Inferior parietal cortex (tissue), 1 donor: ENCODE results near the gene DNMT1.

ENCODE experiments used
- DNase-seq: peaks from one replicate; pipeline ENCODE4 v3.0.0-alpha.2; 2016; ENCODE audit errors: extremely low spot score

Gene DNMT1

GRCh38 chr19:10113964-10114650 lies 80.6 kb downstream of the DNMT1 start:
- no peak for DNase-seq

DNA sequence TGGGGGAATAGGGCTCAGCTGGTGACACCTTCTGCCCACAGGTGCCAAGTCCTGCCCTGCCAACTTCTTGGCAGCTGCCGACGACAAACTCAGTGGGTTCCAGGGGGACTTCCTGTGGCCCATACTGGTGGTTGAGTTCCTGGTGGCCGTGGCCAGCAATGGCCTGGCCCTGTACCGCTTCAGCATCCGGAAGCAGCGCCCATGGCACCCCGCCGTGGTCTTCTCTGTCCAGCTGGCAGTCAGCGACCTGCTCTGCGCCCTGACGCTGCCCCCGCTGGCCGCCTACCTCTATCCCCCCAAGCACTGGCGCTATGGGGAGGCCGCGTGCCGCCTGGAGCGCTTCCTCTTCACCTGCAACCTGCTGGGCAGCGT lies 81.2 kb downstream of the DNMT1 start:
- no peak for DNase-seq

DNA sequence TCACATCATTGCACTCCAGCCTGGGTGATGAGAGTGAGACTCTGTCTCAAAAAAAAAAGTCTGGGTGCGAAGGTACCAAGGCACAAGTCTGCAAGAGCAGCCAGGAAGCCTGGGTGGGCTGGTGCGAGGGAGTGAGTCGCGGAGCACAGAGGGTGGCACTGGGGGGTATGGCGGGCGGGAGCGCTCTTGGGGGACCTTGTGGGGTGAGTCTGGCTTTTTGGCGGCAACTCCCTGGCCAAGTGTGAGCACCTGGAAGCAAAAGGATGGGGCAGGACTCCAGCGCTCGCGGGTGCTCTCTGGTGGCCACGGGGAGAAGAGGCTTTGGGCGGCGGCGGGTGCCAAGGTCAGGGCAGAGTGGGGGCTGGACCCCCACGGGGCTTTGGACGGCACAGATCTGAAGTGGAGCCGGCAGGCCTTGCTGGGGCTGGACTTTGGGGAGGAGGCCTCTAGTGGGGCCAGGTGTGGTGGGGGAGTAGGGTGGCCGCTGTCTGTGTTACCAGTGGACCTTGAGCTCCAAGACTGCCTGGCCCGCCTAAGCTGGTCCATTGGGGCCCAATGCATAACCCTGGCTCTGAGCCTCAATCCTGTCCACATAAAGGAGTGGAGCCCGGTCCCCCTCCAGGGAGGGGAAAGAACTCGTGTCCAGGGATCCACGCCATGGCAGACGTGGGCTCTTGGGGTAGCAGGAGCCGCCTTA lies 81.7 kb downstream of the DNMT1 start:
- DNase-seq = no peak

GRCh38 chr19:10112037-10112761 lies 82.6 kb downstream of the DNMT1 start:
- DNase-seq = no peak

DNA sequence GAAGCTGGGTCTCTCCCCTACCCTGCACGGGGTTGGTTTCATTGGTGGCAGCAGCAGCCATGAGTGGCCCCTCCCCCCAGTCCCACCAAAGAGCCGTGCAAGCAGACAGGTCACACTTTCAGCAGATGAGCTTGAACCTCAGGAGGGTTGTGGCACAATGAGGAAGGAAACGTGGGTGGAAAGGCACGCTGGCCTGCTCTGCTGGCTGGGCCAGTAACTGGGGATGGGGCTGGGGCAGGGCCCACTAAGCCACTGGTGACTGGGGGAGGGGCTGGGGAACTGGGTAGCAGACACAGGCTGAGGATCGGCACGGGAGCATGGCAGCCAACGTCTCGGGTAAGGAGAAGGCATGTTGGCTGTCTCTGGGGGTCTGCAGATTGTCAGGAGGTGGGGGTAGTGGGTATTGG lies 83.3 kb downstream of the DNMT1 start, which contains the start of gene P2RY11:
P2RY11 (plus strand) TSS at position 289 of the 407 bp plus-strand sequence; CDS start at position 318, 29 bp downstream.
- no peak for DNase-seq

DNA sequence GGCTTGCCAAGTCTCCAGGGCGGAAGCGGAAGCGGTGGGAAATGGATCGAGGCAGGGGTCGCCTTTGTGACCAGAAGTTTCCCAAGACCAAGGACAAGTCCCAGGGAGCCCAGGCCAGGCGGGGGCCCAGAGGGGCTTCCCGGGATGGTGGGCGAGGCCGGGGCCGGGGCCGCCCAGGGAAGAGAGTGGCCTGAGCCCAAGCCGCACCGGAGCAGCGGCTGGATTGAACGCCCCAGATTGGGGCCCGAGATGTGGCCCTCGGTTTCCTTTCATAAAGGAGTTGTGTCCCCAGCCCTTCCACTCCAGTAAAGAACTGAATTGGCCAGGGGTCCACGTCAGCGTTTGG lies 83.8 kb downstream of the DNMT1 start:
- no peak for DNase-seq

DNA sequence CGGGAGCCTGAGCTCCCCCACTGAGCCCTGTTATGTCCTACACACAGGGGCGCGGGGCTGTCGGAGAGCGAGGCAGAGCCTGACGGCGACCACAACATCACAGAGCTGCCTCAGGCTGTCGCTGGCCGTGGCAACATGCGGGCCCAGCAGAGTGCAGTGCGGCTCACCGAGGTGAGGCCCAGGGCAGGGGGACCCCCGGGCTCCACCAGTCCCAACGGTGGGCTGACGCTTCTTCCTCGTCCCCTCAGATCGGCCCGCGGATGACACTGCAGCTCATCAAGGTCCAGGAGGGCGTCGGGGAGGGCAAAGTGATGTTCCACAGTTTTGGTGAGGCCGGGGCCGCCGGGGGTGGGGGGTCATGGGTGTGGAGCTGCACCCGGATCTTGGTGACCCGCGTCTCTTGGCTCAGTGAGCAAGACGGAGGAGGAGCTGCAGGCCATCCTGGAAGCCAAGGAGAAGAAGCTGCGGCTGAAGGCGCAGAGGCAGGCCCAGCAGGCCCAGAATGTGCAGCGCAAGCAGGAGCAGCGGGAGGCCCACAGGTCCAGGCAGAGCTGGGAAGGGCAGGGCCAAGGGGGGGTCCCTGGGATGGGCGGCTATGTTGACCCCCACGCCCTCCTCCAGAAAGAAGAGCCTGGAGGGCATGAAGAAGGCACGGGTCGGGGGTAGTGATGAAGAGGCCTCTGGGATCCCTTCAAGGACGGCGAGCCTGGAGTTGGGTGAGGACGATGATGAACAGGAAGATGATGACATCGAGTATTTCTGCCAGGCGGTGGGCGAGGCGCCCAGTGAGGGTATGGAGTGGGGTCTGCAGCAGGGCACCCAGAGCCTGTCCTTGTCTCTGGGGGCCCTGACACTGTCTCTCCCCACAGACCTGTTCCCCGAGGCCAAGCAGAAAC lies 84.4 kb downstream of the DNMT1 start:
- no peak for DNase-seq

- DNase-seq = no peak
These were observed 85.2 kb downstream of the DNMT1 start for GRCh38 chr19:10109528-10109927.

DNA sequence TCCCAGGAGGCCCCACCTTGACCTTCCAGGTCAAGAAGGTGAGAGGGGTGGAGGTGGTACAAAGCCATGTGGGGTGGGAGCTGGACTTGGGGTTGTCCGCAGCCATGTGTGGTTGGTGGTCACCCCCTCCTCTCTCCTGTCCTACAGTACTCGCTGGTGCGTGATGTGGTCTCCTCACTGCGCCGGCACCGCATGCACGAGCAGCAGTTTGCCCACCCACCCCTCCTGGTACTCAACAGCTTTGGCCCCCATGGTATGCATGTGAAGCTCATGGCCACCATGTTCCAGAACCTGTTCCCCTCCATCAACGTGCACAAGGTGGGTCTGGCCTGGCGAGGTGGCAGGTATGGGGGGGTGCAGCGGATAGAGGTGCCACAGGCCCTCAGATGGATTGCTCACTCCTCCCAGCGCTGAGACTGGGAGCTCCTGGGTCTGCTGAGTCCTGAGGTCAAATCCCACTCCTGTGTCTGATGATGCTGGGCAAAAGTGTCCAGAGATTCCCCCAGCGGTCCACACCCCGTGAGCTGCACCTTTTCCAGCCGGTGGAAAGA lies 86.9 kb downstream of the DNMT1 start:
- DNase-seq = no peak

DNA sequence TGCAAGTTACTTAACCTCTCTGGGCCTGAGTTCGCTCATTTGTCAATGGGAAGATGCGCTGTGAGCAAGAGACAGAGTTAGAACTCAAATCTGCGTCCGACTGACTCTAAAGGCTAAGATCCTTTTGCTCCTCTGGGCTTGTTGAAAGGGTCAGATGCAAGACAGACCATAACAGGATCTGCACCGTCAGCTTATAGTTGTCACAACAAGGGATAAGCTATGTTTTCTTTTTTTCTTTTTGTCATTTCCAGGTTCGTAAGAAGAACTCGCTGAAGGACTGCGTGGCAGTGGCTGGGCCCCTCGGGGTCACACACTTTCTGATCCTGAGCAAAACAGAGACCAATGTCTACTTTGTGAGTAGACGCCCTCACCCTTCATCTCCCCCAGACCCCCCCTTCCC lies 87.5 kb downstream of the DNMT1 start:
- no peak for DNase-seq

DNA sequence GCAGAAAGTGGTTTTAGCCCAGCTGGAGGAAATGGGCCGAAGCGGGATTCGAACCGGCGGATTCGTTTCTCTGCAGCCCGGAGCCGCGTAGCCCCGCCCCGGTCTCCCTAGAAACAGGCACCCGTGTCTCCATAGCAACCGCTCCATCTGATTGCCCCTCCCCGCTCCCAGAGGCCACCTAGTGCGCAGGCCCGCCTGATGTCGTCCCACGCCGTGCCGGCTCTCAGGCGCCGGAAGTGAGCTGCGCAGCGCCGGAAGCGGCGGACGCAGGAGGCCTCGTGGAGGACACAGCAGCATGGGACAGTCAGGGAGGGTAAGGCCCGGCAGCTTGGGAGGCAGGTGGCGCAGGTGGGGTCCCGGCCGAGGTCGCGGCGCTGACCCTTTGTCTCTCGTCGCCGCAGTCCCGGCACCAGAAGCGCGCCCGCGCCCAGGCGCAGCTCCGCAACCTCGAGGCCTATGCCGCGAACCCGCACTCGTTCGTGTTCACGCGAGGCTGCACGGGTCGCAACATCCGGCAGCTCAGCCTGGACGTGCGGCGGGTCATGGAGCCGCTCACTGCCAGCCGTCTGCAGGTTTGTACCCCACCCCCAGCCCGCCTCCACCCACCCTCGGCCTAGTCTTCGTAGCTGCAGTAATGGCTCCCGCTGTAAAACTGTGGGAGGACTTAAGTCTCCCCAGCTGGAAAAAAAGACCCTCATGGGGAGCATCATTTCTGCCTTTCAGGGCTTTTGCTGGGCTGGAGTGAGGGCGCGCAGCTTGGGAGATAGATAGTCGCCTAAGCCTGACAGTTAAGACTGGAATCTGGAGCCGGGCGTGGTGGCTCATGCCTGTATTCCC lies 88.4 kb downstream of the DNMT1 start, which contains the start of gene PPAN:
PPAN (plus strand) TSS at position 263 of the 837 bp plus-strand sequence; CDS start at position 296, 33 bp downstream.
- DNase-seq = peak; percentile 97

- DNase-seq = no peak
These were observed 89.1 kb downstream of the DNMT1 start for GRCh38 chr19:10105509-10106099.

- DNase-seq = no peak
These were observed 89.9 kb downstream of the DNMT1 start for GRCh38 chr19:10104665-10105508.

- DNase-seq = no peak
These were observed 90.6 kb downstream of the DNMT1 start for GRCh38 chr19:10104130-10104513.

DNA sequence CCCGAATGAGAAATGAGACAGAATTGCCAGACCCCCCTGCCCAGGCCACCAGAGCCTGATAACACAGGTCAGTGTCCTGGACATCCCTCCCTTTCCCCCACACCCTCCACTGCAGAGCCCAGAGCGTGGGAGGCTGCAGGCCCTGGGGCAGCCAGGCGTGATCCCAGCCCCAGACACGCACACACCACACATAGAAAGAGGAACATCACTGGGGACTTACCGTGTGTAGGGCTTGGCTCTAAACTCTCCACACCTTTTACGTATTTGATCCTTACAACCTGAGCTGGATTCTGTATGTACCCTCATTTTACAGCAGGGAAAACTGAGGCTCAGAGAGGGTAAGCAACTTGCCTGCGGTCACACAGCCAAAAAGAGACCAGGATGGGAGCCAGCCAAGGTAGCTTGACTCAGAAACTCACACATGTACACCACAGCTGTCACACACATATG lies 91.9 kb downstream of the DNMT1 start:
- DNase-seq = no peak

DNA sequence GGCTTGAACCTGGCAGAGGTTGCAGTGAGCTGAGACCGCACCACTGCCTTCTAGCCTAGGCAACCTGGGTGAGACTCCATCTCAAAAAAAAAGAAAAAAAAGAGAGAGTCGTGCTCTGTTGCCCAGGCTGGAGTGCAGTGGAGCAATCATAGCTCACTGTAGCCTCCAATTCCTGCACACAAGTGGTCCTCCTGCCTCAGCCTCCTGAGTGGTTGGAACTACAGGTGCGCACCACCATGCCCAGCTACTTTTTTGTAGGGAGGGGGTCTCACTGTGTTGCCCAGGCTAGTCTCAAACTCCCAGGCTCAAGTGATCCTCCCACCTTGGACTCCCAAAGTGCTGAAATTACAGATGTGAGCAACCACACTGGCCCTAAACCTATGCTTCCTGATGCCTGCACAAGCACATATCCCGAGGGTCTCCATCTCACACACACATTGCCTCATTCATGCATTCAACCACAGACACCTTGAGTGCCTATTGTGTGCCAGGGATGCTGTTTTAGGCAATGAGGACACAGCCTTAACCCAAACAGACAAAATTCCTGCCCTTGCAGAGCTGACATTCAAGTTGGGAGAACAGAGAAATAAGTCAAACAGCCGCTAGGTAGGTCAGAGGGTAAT lies 94.5 kb downstream of the DNMT1 start:
- no peak for DNase-seq

DNA sequence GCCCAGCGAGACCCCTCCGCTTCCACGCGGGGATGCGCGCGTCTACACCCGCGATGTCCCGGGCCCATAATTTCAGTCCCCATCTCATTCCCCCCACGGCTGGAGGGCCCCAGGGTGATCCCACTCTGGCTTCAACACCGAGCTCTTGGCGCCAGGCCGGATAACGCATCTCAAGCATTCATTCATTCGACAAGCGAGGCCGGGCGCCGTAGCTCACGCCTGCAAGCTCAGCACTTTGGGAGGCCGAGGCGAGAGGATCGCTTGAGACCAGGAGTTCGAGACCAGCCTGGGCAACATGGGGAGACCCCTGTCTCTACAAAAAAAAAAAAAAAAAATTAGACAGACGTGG lies 98.2 kb downstream of the DNMT1 start:
- DNase-seq = no peak

DNA sequence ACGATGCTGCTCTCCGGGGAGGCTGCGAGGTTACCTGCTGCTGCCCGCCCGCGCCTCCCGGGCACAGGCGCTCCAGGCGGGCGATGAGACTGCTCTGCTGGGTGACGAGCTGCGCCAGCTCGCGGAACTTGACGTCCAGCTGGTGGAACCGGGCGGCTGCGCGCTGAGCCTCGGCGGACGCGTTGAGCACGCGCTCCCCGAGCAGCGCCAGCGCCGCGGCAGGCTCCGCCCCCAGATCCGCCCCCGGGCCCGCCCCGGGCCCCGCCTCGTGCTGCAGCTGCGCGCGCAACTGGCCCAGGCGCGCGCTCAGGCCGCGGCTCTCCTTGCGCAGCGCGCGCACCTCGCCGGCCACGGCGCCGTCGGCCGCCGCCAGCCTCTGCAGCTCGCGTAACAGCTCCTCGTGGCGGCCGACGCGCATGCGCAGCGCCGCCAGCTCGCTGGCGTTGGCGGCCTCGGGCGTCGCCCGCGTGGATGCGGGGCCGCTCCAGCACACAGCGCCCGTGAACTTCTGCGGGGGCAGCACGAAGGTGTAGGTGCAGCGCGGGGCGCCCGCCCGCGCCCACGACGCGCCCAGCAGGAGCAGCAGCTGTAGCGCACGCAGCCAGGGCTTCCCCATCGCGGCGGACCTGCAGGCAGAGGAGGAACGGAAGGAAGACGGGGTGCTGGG lies 98.7 kb downstream of the DNMT1 start:
- DNase-seq = peak; percentile 81
